Endothelial cell of umbilical vein (primary cell): Measurements from ENCODE around the gene IGF2BP2. TPM values are rescaled to one million over a fixed set of nuclear protein-coding genes. Genes with fewer than 3 reads are reported as not detected.

Experiments
- BruUV-seq: library from RNA; stranded (reverse); fragments of 400-500 nt; replicated peaks from 2 replicates; lab custom pipeline; 2021; lab: Mats Ljungman, UMichigan
- CTCF ChIA-PET: fragments of 300-600, 350-600 bp; sonication (Branson Sonifier 250); formaldehyde crosslinking; loops from one replicate; lab custom pipeline; 2021; ENCODE audit warnings: antibody characterized with exemption, inconsistent platforms; lab: Charles Lee
- POLR2A ChIA-PET: fragments of 300-600, 350-600 bp; sonication (Branson Sonifier 250); formaldehyde crosslinking; loops from one replicate; lab custom pipeline; 2021; ENCODE audit warnings: antibody characterized with exemption, inconsistent platforms; lab: Charles Lee
- DNase-seq: peaks from one replicate; pipeline ENCODE4 v3.0.0-alpha.2; 2011; ENCODE audit warnings: low read depth, low spot score
- FAIRE-seq: peaks from 2 replicates; lab custom pipeline; 2011; peaks lifted over from hg19 to GRCh38; lab: Jason Lieb, UNC
- H2AFZ ChIP-seq: 2 replicates; pipeline ENCODE4 v1.6.0; 2012; ENCODE audit warnings: low read depth, low read length, control low read depth, inconsistent platforms
- H3K27ac ChIP-seq: 2 replicates; pipeline ENCODE4 v1.5.1; 2011; ENCODE audit warnings: low read depth, mild to moderate bottlenecking, control low read depth, low read length, moderate library complexity; ENCODE audit not compliant: insufficient read depth
- H3K27me3 ChIP-seq, 2 experiments: 2 replicates each; pipeline versions ENCODE4 v1.6.0 to v1.6.1; 2011; ENCODE audit warnings: low read length in 2 of 2, mixed read lengths in 1 of 2; ENCODE audit not compliant: control insufficient read depth in 2 of 2, insufficient read depth in 2 of 2
- H3K36me3 ChIP-seq, 2 experiments: 2 replicates in 1 of 2; 3 replicates in 1 of 2; pipeline ENCODE4 v1.5.1; 2011; ENCODE audit warnings: low read length in 2 of 2, mild to moderate bottlenecking in 1 of 2, moderate library complexity in 1 of 2; ENCODE audit not compliant: control insufficient read depth in 2 of 2, insufficient read depth in 2 of 2; ENCODE audit errors: extremely low read depth in 1 of 2
- H3K4me1 ChIP-seq: 3 replicates; pipeline ENCODE4 v1.5.1; 2011; ENCODE audit warnings: mild to moderate bottlenecking, low read length; ENCODE audit not compliant: control insufficient read depth, insufficient read depth; ENCODE audit errors: extremely low read depth
- H3K4me2 ChIP-seq: 2 replicates; pipeline ENCODE4 v1.6.1; 2011; ENCODE audit warnings: low read length, control low read depth, mixed read lengths; ENCODE audit not compliant: insufficient read depth
- H3K4me3 ChIP-seq, 3 experiments: fragments of 200-600 bp in 1 of 3; sonication (generic), shearing (Covaris generic) in 1 of 3; replicated peaks in 1 of 3; 2 replicates each; pipeline ENCODE4 v1.5.1; 2011 to 2016; ENCODE audit warnings: control low read depth in 3 of 3, low read length in 3 of 3, mild to moderate bottlenecking in 2 of 3, inconsistent platforms in 1 of 3, low read depth in 1 of 3, moderate library complexity in 1 of 3; ENCODE audit not compliant: insufficient read depth in 1 of 3
- H3K79me2 ChIP-seq: 2 replicates; pipeline ENCODE4 v1.6.0; 2012; ENCODE audit warnings: low read length, inconsistent platforms; ENCODE audit not compliant: control insufficient read depth, insufficient read depth
- H3K9ac ChIP-seq: replicated peaks from 2 replicates; pipeline ENCODE3; 2011; ENCODE audit warnings: low read length, control low read depth; ENCODE audit not compliant: insufficient read depth; ENCODE audit errors: extremely low read depth
- H3K9me1 ChIP-seq: replicated peaks from 3 replicates; pipeline ENCODE4 v1.6.0; 2011; ENCODE audit warnings: mild to moderate bottlenecking, low read length; ENCODE audit not compliant: control insufficient read depth, insufficient read depth; ENCODE audit errors: extremely low read depth
- H3K9me3 ChIP-seq: replicated peaks from 2 replicates; pipeline ENCODE4 v1.5.1; 2012; ENCODE audit warnings: low read length, inconsistent platforms; ENCODE audit not compliant: control insufficient read depth, insufficient read depth
- H4K20me1 ChIP-seq: replicated peaks from 2 replicates; pipeline ENCODE3; 2011; ENCODE audit warnings: mild to moderate bottlenecking, low read length; ENCODE audit not compliant: control insufficient read depth, insufficient read depth; ENCODE audit errors: extremely low read depth
- CTCF ChIP-seq, 2 donors: IDR thresholded peaks; 1 replicate in 1 of 2; 2 replicates in 1 of 2; pipeline ENCODE4 v1.5.1; 2011; ENCODE audit warnings: low read length in 2 of 2, mild to moderate bottlenecking in 2 of 2, moderate library complexity in 2 of 2, control low read depth in 1 of 2, inconsistent platforms in 1 of 2, low read depth in 1 of 2; ENCODE audit not compliant: insufficient read depth in 1 of 2; ENCODE audit errors: extremely low read depth in 1 of 2
- EZH2 ChIP-seq: IDR thresholded peaks from 2 replicates; pipeline ENCODE4 v1.6.1; 2012; ENCODE audit warnings: borderline replicate concordance, low read depth, mild to moderate bottlenecking, moderate library complexity, low read length, inconsistent platforms; ENCODE audit not compliant: severe bottlenecking
- FOS ChIP-seq: IDR thresholded peaks from 2 replicates; pipeline ENCODE4 v1.6.1; 2011; ENCODE audit warnings: mild to moderate bottlenecking, low read length, moderate library complexity, borderline replicate concordance; ENCODE audit not compliant: insufficient read depth
- GATA2 ChIP-seq: IDR thresholded peaks from 2 replicates; pipeline ENCODE4 v1.7.0; 2011; ENCODE audit warnings: low read depth, mild to moderate bottlenecking, moderate library complexity, mixed read lengths, low read length; ENCODE audit not compliant: insufficient read length, insufficient read depth
- JUN ChIP-seq: IDR thresholded peaks from 2 replicates; pipeline ENCODE4 v1.6.1; 2011; ENCODE audit warnings: borderline replicate concordance, low read depth; ENCODE audit not compliant: insufficient read length, insufficient read depth
- MAX ChIP-seq: IDR thresholded peaks from 2 replicates; pipeline ENCODE4 v1.6.1; 2011; ENCODE audit not compliant: insufficient read depth, insufficient read length
- MYC ChIP-seq: IDR thresholded peaks from one replicate; pipeline ENCODE4 v1.6.1; 2011; ENCODE audit warnings: mild to moderate bottlenecking, low read depth, low read length
- POLR2A ChIP-seq: IDR thresholded peaks from 2 replicates; pipeline ENCODE4 v1.6.1; 2012; ENCODE audit warnings: low read depth, mild to moderate bottlenecking, control low read depth, low read length
- POLR2AphosphoS5 ChIP-seq: IDR thresholded peaks from 2 replicates; pipeline ENCODE4 v1.6.1; 2012; ENCODE audit warnings: low read depth, mild to moderate bottlenecking, control low read depth, low read length, moderate library complexity; ENCODE audit not compliant: insufficient read depth
- dilution Hi-C: fragments of 300-500 bp; cut with MboI; formaldehyde crosslinking; loops from one replicate; pipeline ENCODE4 v1.15.0; 2019; ENCODE audit warnings: low sequenced_read_pairs; ENCODE audit not compliant: extremely low pct_ligation_motif_present
- intact Hi-C: fragments of 100-400 bp; cut with micrococcal nuclease; formaldehyde crosslinking; loops from one replicate; pipeline ENCODE4 v1.10.0; 2022
- polyA plus RNA-seq, 4 experiments: library from polyadenylated mRNA; depleted of rRNA in 3 of 4; stranded (reverse) in 3 of 4; unstranded in 1 of 4; fragments of >200 nt; gene quantifications; 2 replicates each; pipeline versions ENCODE4 v1.2.1 to v1.2.3, GENCODE V29; 2011 to 2012; ENCODE audit warnings: missing spikeins in 1 of 4
- total RNA-seq: library from RNA; stranded (reverse); gene quantifications from 2 replicates; pipeline ENCODE4 v1.2.3, GENCODE V29; 2021

Gene IGF2BP2
- total and polyA plus RNA-seq, 2 donors (not counting 3 experiments of a cell fraction or from before 2014, with no cell fraction given): 10.7 to 130 TPM

- ChIA-PET CTCF (interaction anchor here (1.2 to 11.8 kb wide), 4 partner anchors 10 to 81 kb away, joined by 3 to 347 read pairs (median 6); no protein-coding TSS in a partner anchor), POLR2A (no interaction called here)
- H4K20me1 ChIP-seq: no peaks in the 10 kb centered on the region
- H3K9me1 ChIP-seq: no peaks in the 10 kb centered on the region
- H2AFZ ChIP-seq: no peak overlapping the region
- H3K36me3 ChIP-seq: no peaks in the 10 kb centered on the region
- no peak overlapping the region for H3K27ac ChIP-seq
- BruUV-seq: no TSS peak
- no peak overlapping the region for H3K4me3 ChIP-seq
- DNase-seq: no peak
- H3K4me2 ChIP-seq: no peak overlapping the region
- H3K9me3 ChIP-seq: no peaks in the 10 kb centered on the region
- no peaks in the 10 kb centered on the region for H3K27me3 ChIP-seq
- H3K4me1 ChIP-seq: peaks cover 50% of the 10 kb centered on the region
- TF ChIP-seq GATA2: no peak
- no peak for TF ChIP-seq JUN
- TF ChIP-seq MYC: no peak
- TF ChIP-seq MAX: no peak
- no peak for TF ChIP-seq CTCF (IDR thresholded peaks at IDR 0.05; ENCODE audit: extremely low read depth in 1 of 2, insufficient read depth in 1 of 2, low read depth in 1 of 2, low read length in 2 of 2)
- no peak for TF ChIP-seq POLR2A
- no peak for TF ChIP-seq POLR2AphosphoS5
- TF ChIP-seq FOS: no peak
- no peak for TF ChIP-seq EZH2
- dilution Hi-C loops: no loop called here
- H3K9ac ChIP-seq: no peak overlapping the region
- peaks cover 91% of the 10 kb centered on the region for H3K79me2 ChIP-seq
- FAIRE-seq: no peak
- intact Hi-C loops: no loop called here
Observed at GRCh38 chr3:185741586-185741985, 83.3 kb downstream of the IGF2BP2 start.
